Hepatocyte (in vitro differentiated cells): ENCODE results near the gene BMPR1A. TPM values are rescaled to one million over a fixed set of nuclear protein-coding genes. Genes with fewer than 3 reads are reported as not detected.

Experiments used
- DNase-seq: peaks from one replicate; pipeline ENCODE4 v3.0.0-alpha.2; 2016; ENCODE audit warnings: low spot score
- H2AFZ ChIP-seq: fragments of 200-600 bp; sonication (generic); 2 replicates; pipeline ENCODE4 v1.6.0; 2016; ENCODE audit warnings: antibody characterized with exemption, mild to moderate bottlenecking
- H3K27ac ChIP-seq: fragments of 200-600 bp; sonication (generic); 2 replicates; pipeline ENCODE4 v1.5.1; 2016; ENCODE audit warnings: mild to moderate bottlenecking
- H3K27me3 ChIP-seq: fragments of 200-600 bp; sonication (generic); 2 replicates; pipeline ENCODE4 v1.6.1; 2016
- H3K36me3 ChIP-seq: fragments of 200-600 bp; sonication (generic); replicated peaks from 2 replicates; pipeline ENCODE4 v1.5.1; 2016; ENCODE audit warnings: low read depth; ENCODE audit not compliant: insufficient read depth
- H3K4me1 ChIP-seq: fragments of 200-600 bp; sonication (generic); 2 replicates; pipeline ENCODE4 v1.5.1; 2016; ENCODE audit warnings: mild to moderate bottlenecking, moderate library complexity; ENCODE audit not compliant: insufficient read depth
- H3K4me2 ChIP-seq: fragments of 200-600 bp; sonication (generic); 2 replicates; pipeline ENCODE4 v1.6.0; 2016
- H3K4me3 ChIP-seq: fragments of 200-600 bp; sonication (generic); 2 replicates; pipeline ENCODE4 v1.5.1; 2016; ENCODE audit warnings: mild to moderate bottlenecking
- H3K79me2 ChIP-seq: fragments of 200-600 bp; sonication (generic); 2 replicates; pipeline ENCODE4 v1.6.0; 2017; ENCODE audit warnings: mild to moderate bottlenecking
- H3K9me2 ChIP-seq: fragments of 200-600 bp; sonication (generic); replicated peaks from 2 replicates; pipeline ENCODE4 v1.6.0; 2017; ENCODE audit warnings: mild to moderate bottlenecking; ENCODE audit not compliant: insufficient read depth
- H3K9me3 ChIP-seq: fragments of 200-600 bp; sonication (generic); 2 replicates; pipeline ENCODE4 v1.5.1; 2016; ENCODE audit warnings: low read depth, mild to moderate bottlenecking
- H4K20me1 ChIP-seq: fragments of 200-600 bp; sonication (generic); 2 replicates; pipeline ENCODE4 v1.6.0; 2016; ENCODE audit warnings: mild to moderate bottlenecking; ENCODE audit not compliant: insufficient read depth, poor library complexity, severe bottlenecking
- EZH2 ChIP-seq: fragments of 200-600 bp; sonication (generic); IDR thresholded peaks from 2 replicates; pipeline ENCODE4 v1.6.1; 2016; ENCODE audit warnings: antibody characterized with exemption, mild to moderate bottlenecking, borderline replicate concordance
- EZH2phosphoT487 ChIP-seq: fragments of 200-600 bp; sonication (generic); IDR thresholded peaks from one replicate; pipeline ENCODE4 v1.6.1; 2018; ENCODE audit warnings: antibody characterized with exemption, mild to moderate bottlenecking, low read depth, moderate library complexity; ENCODE audit not compliant: unreplicated experiment, severe bottlenecking
- WGBS: methylation state at CpG from one replicate; pipeline ENCODE4 v1.1.6; 2016; ENCODE audit warnings: low lambda C conversion rate; ENCODE audit errors: missing lambda C conversion rate; 5-methylcytosine and 5-hydroxymethylcytosine counted together
- polyA plus RNA-seq: library from polyadenylated mRNA; unstranded; fragments of >200 nt; fragmentation: Nextera tagmentation; extraction: Ambion mirVana; gene quantifications from 2 replicates; pipeline ENCODE4 v1.2.1, GENCODE V29; 2016
- total RNA-seq: library from RNA; depleted of rRNA; stranded (reverse); fragments of >200 nt; gene quantifications from 2 replicates; pipeline ENCODE4 v1.2.3, GENCODE V29; 2014
- TF ChIP-seq, protein P1 (sequence below): fragments of 200-600 bp; sonication (generic); IDR thresholded peaks from 2 replicates; pipeline ENCODE4 v1.5.1; 2016; ENCODE audit warnings: antibody characterized with exemption, mild to moderate bottlenecking; ENCODE audit not compliant: poor library complexity

BMPR1A gene
- total and polyA plus RNA-seq, 2 experiments from 2014 or later = 25.1 to 58.0 TPM

DNA sequence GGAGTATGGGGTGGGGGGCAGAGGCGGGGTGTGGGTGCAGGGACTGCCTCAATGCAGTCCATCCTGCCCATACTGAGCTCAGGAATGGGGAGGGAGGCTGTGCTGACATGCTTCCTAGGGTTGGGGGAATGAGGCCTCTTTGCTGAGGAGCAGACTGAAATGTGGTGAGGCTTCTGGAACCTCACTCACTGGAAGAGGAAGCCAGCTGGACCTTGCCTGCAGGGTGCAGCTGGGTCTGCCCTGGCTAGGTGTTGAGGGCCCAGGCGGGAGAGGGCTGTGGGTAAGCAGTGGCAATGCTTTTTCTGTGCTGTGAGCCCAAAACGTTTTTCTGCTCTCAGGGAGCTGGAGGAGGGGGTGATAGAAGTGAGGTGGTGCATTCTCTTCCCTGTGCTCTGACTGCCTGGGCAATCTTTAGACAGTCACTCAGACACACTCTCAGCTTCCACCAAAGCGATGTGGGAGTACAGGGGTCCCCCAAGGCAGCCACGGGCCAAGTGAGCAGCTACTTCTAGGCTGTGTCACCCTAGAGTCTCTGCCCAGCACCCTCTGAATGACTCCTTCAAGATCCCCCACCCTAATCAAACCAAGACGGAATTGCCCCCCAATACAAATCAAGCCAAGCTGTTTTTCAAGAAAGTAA lies 41.1 kb upstream of the BMPR1A start:
- 82% methylated on average over 6 of the region's 6 CpGs for WGBS

DNA sequence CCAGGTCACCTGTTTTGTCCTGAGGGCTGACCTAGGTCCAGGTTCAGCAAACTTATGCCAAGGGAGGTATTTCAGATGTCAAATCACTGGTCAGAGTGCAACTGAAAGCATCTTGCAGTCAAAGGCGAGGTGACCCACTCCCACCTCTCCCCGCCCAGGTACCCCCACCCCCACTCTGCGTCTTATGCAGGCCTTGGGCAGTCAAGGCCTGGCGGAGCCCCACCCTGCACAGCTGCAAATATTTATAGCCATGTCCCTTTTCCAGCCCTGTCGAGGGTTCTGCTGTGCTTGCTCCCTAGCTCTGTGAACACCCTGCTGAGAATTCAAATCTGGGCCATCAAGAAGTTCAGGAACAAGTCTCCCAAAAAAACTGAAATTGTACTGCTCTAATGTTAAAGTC lies 40.6 kb upstream of the BMPR1A start:
- Histone ChIP-seq H3K27ac (no peak overlapping the region), H3K79me2 (peaks cover 4% of the 10 kb centered on the region), H4K20me1 (no peaks in the 10 kb centered on the region), H3K36me3 (no peaks in the 10 kb centered on the region), H3K9me2 (no peaks in the 10 kb centered on the region), H2AFZ (no peak overlapping the region), H3K27me3 (no peaks in the 10 kb centered on the region), H3K4me2 (no peak overlapping the region), H3K9me3 (no peaks in the 10 kb centered on the region), H3K4me1 (peaks cover 6% of the 10 kb centered on the region), H3K4me3 (no peak overlapping the region)
- WGBS = 67% methylated on average over 5 of the region's 5 CpGs
- TF ChIP-seq, protein P1, sequence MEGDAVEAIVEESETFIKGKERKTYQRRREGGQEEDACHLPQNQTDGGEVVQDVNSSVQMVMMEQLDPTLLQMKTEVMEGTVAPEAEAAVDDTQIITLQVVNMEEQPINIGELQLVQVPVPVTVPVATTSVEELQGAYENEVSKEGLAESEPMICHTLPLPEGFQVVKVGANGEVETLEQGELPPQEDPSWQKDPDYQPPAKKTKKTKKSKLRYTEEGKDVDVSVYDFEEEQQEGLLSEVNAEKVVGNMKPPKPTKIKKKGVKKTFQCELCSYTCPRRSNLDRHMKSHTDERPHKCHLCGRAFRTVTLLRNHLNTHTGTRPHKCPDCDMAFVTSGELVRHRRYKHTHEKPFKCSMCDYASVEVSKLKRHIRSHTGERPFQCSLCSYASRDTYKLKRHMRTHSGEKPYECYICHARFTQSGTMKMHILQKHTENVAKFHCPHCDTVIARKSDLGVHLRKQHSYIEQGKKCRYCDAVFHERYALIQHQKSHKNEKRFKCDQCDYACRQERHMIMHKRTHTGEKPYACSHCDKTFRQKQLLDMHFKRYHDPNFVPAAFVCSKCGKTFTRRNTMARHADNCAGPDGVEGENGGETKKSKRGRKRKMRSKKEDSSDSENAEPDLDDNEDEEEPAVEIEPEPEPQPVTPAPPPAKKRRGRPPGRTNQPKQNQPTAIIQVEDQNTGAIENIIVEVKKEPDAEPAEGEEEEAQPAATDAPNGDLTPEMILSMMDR = no peak
- no peak for TF ChIP-seq EZH2phosphoT487
- TF ChIP-seq EZH2 = no peak
- DNase-seq = no peak

More for the DNA sequence above, 41.1 kb upstream of the BMPR1A start:
- H2AFZ ChIP-seq = no peak overlapping the region
- H3K4me3 ChIP-seq = no peak overlapping the region
- TF ChIP-seq EZH2 (no peak), EZH2phosphoT487 (no peak)
- TF ChIP-seq, protein P1 = no peak
- H4K20me1 ChIP-seq = no peaks in the 10 kb centered on the region
- no peaks in the 10 kb centered on the region for H3K27me3 ChIP-seq
- peaks cover 4% of the 10 kb centered on the region for H3K79me2 ChIP-seq
- H3K9me3 ChIP-seq = no peaks in the 10 kb centered on the region
- peaks cover 10% of the 10 kb centered on the region for H3K4me1 ChIP-seq
- H3K9me2 ChIP-seq = no peaks in the 10 kb centered on the region
- no peak overlapping the region for H3K27ac ChIP-seq
- no peak overlapping the region for H3K4me2 ChIP-seq
- no peaks in the 10 kb centered on the region for H3K36me3 ChIP-seq
- DNase-seq = no peak

DNA sequence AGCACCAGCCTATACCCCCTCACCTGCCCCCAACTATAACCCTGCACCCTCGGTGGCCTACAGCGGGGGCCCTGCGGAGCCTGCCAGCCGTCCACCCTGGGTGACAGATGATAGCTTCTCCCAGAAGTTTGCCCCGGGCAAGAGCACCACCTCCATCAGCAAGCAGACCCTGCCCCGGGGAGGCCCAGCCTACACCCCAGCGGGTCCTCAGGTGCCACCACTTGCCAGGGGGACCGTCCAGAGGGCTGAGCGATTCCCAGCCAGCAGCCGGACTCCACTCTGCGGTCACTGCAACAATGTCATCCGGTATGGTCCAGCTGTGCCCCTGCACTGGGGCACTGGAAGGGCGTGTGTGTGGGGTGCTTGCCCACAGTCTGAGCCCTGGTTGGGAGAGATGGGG lies 40.0 kb upstream of the BMPR1A start:
- H4K20me1 ChIP-seq = no peaks in the 10 kb centered on the region
- H2AFZ ChIP-seq = no peak overlapping the region
- H3K4me3 ChIP-seq = no peak overlapping the region
- H3K27me3 ChIP-seq = no peaks in the 10 kb centered on the region
- H3K4me2 ChIP-seq = no peak overlapping the region
- H3K36me3 ChIP-seq = no peaks in the 10 kb centered on the region
- no peak for DNase-seq
- TF ChIP-seq EZH2 (no peak), EZH2phosphoT487 (no peak)
- TF ChIP-seq, protein P1 = no peak
- peaks cover 4% of the 10 kb centered on the region for H3K79me2 ChIP-seq
- peaks cover 5% of the 10 kb centered on the region for H3K4me1 ChIP-seq
- H3K27ac ChIP-seq = no peak overlapping the region
- no peaks in the 10 kb centered on the region for H3K9me3 ChIP-seq
- WGBS = 98% methylated on average over 9 of the region's 13 CpGs
- H3K9me2 ChIP-seq = no peaks in the 10 kb centered on the region
